ENCODE measurements around the gene SLC9A3.

Gene SLC9A3

DNA sequence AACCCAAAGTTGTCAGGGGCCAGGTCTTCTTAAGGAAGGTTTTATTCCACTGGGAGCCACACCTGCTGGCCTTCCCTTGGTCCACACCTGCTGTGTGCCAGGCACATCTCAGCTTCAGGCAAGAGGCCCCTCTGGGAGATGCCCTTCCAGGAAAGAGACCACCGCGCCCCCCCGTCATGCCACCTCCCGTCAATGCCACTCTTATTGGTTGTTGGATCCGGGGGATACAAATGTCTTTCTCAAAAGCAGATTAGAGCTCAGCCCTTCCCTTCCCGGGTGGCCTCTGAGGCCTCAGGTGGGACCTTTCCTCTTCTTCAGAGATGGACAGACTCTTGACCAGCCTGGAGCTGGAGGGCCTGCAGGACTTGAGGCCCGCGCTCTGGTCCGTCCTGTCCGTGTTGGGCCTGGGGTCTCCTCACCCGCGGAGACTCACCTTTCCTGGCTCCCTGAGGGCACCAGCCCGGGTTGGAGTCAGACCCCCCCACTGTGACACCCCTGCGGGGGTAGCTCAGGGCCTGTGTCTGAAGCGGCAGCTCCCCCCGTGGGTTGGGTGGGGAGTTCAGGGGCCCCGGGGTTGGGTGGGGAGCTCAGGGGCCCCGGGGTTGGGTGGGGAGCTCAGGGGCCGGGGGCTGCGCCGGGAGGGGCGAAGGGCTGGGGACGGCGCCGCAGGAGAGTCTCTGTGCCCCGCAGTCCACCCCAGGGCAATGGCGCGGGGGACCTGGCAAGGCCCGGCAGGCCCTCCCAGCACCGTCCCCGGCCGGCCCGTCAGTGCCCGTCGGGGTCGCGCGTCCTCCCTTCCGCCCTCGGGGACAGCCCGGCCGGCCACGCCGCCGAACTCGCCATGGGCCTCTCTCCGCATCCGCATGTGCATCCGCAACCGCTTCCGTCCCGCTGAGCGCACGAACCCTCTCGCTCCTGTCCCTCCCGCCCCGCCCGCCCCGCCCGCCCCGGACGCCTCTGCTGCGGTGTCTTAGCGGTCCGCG lies 3.7 kb upstream of the SLC9A3 start:
- Histone ChIP-seq H3K79me1 (ENCODE audit: low read depth, low read length) (no peaks in the 10 kb centered on the region), H3K14ac (ENCODE audit: low read length) (peak overlapping the region; percentile 56), H2AK5ac (ENCODE audit: low read depth, low read length) (peak overlapping the region; percentile 70), H3K36me3 (replicated peaks in 1 of 2; ENCODE audit: control insufficient read depth in 2 of 2, insufficient read depth in 2 of 2, low read length in 2 of 2) (no peaks in the 10 kb centered on the region), H3K4ac (ENCODE audit: low read length) (no peak overlapping the region), H3K18ac (ENCODE audit: low read length) (peak overlapping the region; percentile 89), H2BK5ac (ENCODE audit: low read length) (no peak overlapping the region), H2BK12ac (ENCODE audit: low read length) (no peak overlapping the region), H2BK120ac (ENCODE audit: low read depth, low read length) (no peak overlapping the region), H3K4me1 (ENCODE audit: control insufficient read depth in 2 of 2, insufficient read depth in 1 of 2, low read depth in 1 of 2, low read length in 2 of 2) (peaks cover 9 to 17% of the 10 kb centered on the region in 2 donors), H3K27ac (replicated peaks; ENCODE audit: low read length) (no peak overlapping the region), H4K8ac (ENCODE audit: low read depth, low read length) (no peak overlapping the region), H4K91ac (ENCODE audit: low read depth, low read length, poor library complexity) (no peak overlapping the region), H3K9me3 (replicated peaks in 1 of 2; ENCODE audit: control insufficient read depth in 2 of 2, insufficient read depth in 1 of 2, low read depth in 1 of 2, low read length in 2 of 2) (peaks cover 0 to 3% of the 10 kb centered on the region in 2 donors), H3K27me3 (ENCODE audit: control insufficient read depth in 3 of 3, insufficient read depth in 3 of 3, low read depth in 1 of 3, low read length in 3 of 3) (peaks cover 46 to 95% (median 78%) of the 10 kb centered on the region in 3 experiments), H3K23ac (ENCODE audit: low read depth, low read length, poor library complexity) (peak overlapping the region; percentile 65), H3K4me2 (ENCODE audit: insufficient read depth, low read length, poor library complexity, severe bottlenecking) (peak overlapping the region; percentile 18), H3K9ac (ENCODE audit: low read depth, low read length, poor library complexity) (no peak overlapping the region), H2AFZ (ENCODE audit: low read length) (no peak overlapping the region), H3K4me3 (ENCODE audit: low read length in 2 of 2) (no peak overlapping the region), H2BK15ac (ENCODE audit: low read length) (no peak overlapping the region)
- DNase-seq (ENCODE audit: low spot score): no peak
- no CpG with 5 or more reads among the region's 66 CpGs for WGBS, 2 donors (ENCODE audit: extremely low coverage in 2 of 2, insufficient read length in 2 of 2, insufficient replicate concordance in 1 of 2)

GRCh38 chr5:526456-527088 lies 2.3 kb upstream of the SLC9A3 start:
- H3K79me1 ChIP-seq (ENCODE audit: low read depth, low read length): no peaks in the 10 kb centered on the region
- peak overlapping the region; percentile 54 for H2AK5ac ChIP-seq (ENCODE audit: low read depth, low read length)
- H2BK120ac ChIP-seq (ENCODE audit: low read depth, low read length): no peak overlapping the region
- H3K36me3 ChIP-seq (replicated peaks in 1 of 2; ENCODE audit: control insufficient read depth in 2 of 2, insufficient read depth in 2 of 2, low read length in 2 of 2): no peaks in the 10 kb centered on the region
- H4K8ac ChIP-seq (ENCODE audit: low read depth, low read length): no peak overlapping the region
- no peak overlapping the region for H2BK15ac ChIP-seq (ENCODE audit: low read length)
- peaks cover 12 to 17% of the 10 kb centered on the region in 2 donors for H3K4me1 ChIP-seq (ENCODE audit: control insufficient read depth in 2 of 2, insufficient read depth in 1 of 2, low read depth in 1 of 2, low read length in 2 of 2)
- H3K4ac ChIP-seq (ENCODE audit: low read length): no peak overlapping the region
- H2BK12ac ChIP-seq (ENCODE audit: low read length): peak overlapping the region; percentile 1
- peaks cover 47 to 95% (median 90%) of the 10 kb centered on the region in 3 experiments for H3K27me3 ChIP-seq (ENCODE audit: control insufficient read depth in 3 of 3, insufficient read depth in 3 of 3, low read depth in 1 of 3, low read length in 3 of 3)
- H3K14ac ChIP-seq (ENCODE audit: low read length): peak overlapping the region; percentile 76
- H3K4me2 ChIP-seq (ENCODE audit: insufficient read depth, low read length, poor library complexity, severe bottlenecking): no peak overlapping the region
- H3K18ac ChIP-seq (ENCODE audit: low read length): peak overlapping the region; percentile 13
- no peak overlapping the region for H4K91ac ChIP-seq (ENCODE audit: low read depth, low read length, poor library complexity)
- peak overlapping the region; percentile 65 for H3K23ac ChIP-seq (ENCODE audit: low read depth, low read length, poor library complexity)
- no peak overlapping the region for H3K9ac ChIP-seq (ENCODE audit: low read depth, low read length, poor library complexity)
- no peak for DNase-seq (ENCODE audit: low spot score)
- WGBS, 2 donors (ENCODE audit: extremely low coverage in 2 of 2, insufficient read length in 2 of 2, insufficient replicate concordance in 1 of 2): no CpG with 5 or more reads among the region's 14 CpGs
- no peak overlapping the region for H2BK5ac ChIP-seq (ENCODE audit: low read length)
- H2AFZ ChIP-seq (ENCODE audit: low read length): no peak overlapping the region
- no peak overlapping the region for H3K27ac ChIP-seq (replicated peaks; ENCODE audit: low read length)
- peak overlapping the region in 1 of 2 donors; percentile 36 for H3K4me3 ChIP-seq (ENCODE audit: low read length in 2 of 2)
- H3K9me3 ChIP-seq (replicated peaks in 1 of 2; ENCODE audit: control insufficient read depth in 2 of 2, insufficient read depth in 1 of 2, low read depth in 1 of 2, low read length in 2 of 2): peaks cover 0 to 3% of the 10 kb centered on the region in 2 donors

DNA sequence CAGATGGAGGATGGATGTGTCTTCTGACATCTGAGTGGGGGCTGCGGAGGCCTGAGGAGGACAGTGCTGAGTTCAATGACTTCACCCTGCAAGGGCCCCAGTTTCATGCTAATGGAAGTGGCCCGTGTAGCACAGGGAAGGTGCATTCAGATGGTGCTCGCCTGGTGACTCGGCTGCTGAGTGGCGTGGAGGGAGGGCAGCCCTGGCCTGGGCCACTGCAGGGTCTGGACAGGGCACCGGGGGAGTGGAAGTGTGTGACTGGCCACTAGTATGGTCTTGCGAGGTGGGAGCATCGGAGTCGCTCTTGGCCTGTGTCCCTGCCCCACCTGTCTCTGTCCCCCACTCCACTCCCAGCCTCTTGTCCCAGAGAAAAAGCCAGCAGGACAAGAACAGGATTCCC lies 1.7 kb upstream of the SLC9A3 start:
- Histone ChIP-seq H2AFZ (ENCODE audit: low read length) (no peak overlapping the region), H2BK12ac (ENCODE audit: low read length) (no peak overlapping the region), H3K9me3 (replicated peaks in 1 of 2; ENCODE audit: control insufficient read depth in 2 of 2, insufficient read depth in 1 of 2, low read depth in 1 of 2, low read length in 2 of 2) (peaks cover 0 to 3% of the 10 kb centered on the region in 2 donors), H2BK120ac (ENCODE audit: low read depth, low read length) (no peak overlapping the region), H3K4ac (ENCODE audit: low read length) (no peak overlapping the region), H3K27me3 (ENCODE audit: control insufficient read depth in 3 of 3, insufficient read depth in 3 of 3, low read depth in 1 of 3, low read length in 3 of 3) (peaks cover 47 to 95% (median 84%) of the 10 kb centered on the region in 3 experiments), H2AK5ac (ENCODE audit: low read depth, low read length) (peak overlapping the region; percentile 42), H2BK15ac (ENCODE audit: low read length) (no peak overlapping the region), H4K8ac (ENCODE audit: low read depth, low read length) (no peak overlapping the region), H2BK5ac (ENCODE audit: low read length) (no peak overlapping the region), H3K36me3 (replicated peaks in 1 of 2; ENCODE audit: control insufficient read depth in 2 of 2, insufficient read depth in 2 of 2, low read length in 2 of 2) (no peaks in the 10 kb centered on the region), H3K4me1 (ENCODE audit: control insufficient read depth in 2 of 2, insufficient read depth in 1 of 2, low read depth in 1 of 2, low read length in 2 of 2) (peaks cover 6 to 15% of the 10 kb centered on the region in 2 donors), H3K14ac (ENCODE audit: low read length) (no peak overlapping the region), H3K79me1 (ENCODE audit: low read depth, low read length) (no peaks in the 10 kb centered on the region), H4K91ac (ENCODE audit: low read depth, low read length, poor library complexity) (no peak overlapping the region), H3K9ac (ENCODE audit: low read depth, low read length, poor library complexity) (no peak overlapping the region), H3K23ac (ENCODE audit: low read depth, low read length, poor library complexity) (peak overlapping the region; percentile 25), H3K4me3 (ENCODE audit: low read length in 2 of 2) (peak overlapping the region in 1 of 2 donors; percentile 44), H3K18ac (ENCODE audit: low read length) (no peak overlapping the region), H3K27ac (replicated peaks; ENCODE audit: low read length) (no peak overlapping the region), H3K4me2 (ENCODE audit: insufficient read depth, low read length, poor library complexity, severe bottlenecking) (no peak overlapping the region)
- no peak for DNase-seq (ENCODE audit: low spot score)
- WGBS, 2 donors (ENCODE audit: extremely low coverage in 2 of 2, insufficient read length in 2 of 2, insufficient replicate concordance in 1 of 2): no CpG with 5 or more reads among the region's 9 CpGs

All from neuronal stem cell (in vitro differentiated cells).